PC-3 (cell line): Measurements from ENCODE around the gene NSDHL. TPM values are rescaled to one million over a fixed set of nuclear protein-coding genes. Genes with fewer than 3 reads are reported as not detected.

Source experiments
- ATAC-seq: fragments of 200-7000 bp; cut with Tn5 transposase; 2 replicates; pipeline ENCODE4 v1.9.1; 2020; ENCODE audit warnings: mild to moderate bottlenecking, moderate library complexity
- BruUV-seq: library from RNA; stranded (reverse); fragments of 400-500 nt; replicated peaks from 2 replicates; lab custom pipeline; 2021; lab: Mats Ljungman, UMichigan
- CTCF ChIA-PET: fragments of 300-600 bp; sonication (Branson Sonifier 250); formaldehyde crosslinking; loops from one replicate; lab custom pipeline; 2022; ENCODE audit warnings: antibody characterized with exemption; lab: Charles Lee
- POLR2A ChIA-PET: fragments of 300-600 bp; sonication (Branson Sonifier 250); formaldehyde crosslinking; loops from one replicate; lab custom pipeline; 2022; ENCODE audit warnings: antibody characterized with exemption; ENCODE audit not compliant: unreplicated experiment; lab: Charles Lee
- DNase-seq: peaks from one replicate; pipeline ENCODE4 v3.0.0-alpha.2; 2015
- H2AFZ ChIP-seq: fragments of 300-600 bp; sonication (generic); 2 replicates; pipeline ENCODE4 v1.6.0; 2016; ENCODE audit warnings: antibody characterized with exemption, low read length
- H3F3A ChIP-seq: fragments of 300-600 bp; sonication (generic); one replicate; pipeline ENCODE4 v1.6.0; 2017; ENCODE audit warnings: antibody characterized with exemption, low read length, control low read depth, mild to moderate bottlenecking; ENCODE audit not compliant: unreplicated experiment
- H3K27ac ChIP-seq: fragments of 300-600 bp; sonication (generic); 2 replicates; pipeline ENCODE4 v1.5.1; 2016; ENCODE audit warnings: mild to moderate bottlenecking, low read length
- H3K27me3 ChIP-seq: fragments of 300-600 bp; sonication (generic); 2 replicates; pipeline ENCODE4 v1.6.1; 2016; ENCODE audit warnings: low read length, mixed read lengths
- H3K36me3 ChIP-seq: fragments of 300-600 bp; sonication (generic); 2 replicates; pipeline ENCODE4 v1.6.1; 2016; ENCODE audit warnings: low read depth, mixed run types, low read length, mixed read lengths
- H3K4me1 ChIP-seq: fragments of 300-600 bp; sonication (generic); 2 replicates; pipeline ENCODE4 v1.5.1; 2016; ENCODE audit warnings: low read length; ENCODE audit not compliant: insufficient read depth
- H3K4me2 ChIP-seq: fragments of 300-600 bp; sonication (generic); 2 replicates; pipeline ENCODE4 v1.6.0; 2016; ENCODE audit warnings: low read length
- H3K4me3 ChIP-seq: fragments of 300-600 bp; sonication (generic); 2 replicates; pipeline ENCODE4 v1.5.1; 2016; ENCODE audit warnings: mild to moderate bottlenecking, low read length, mixed read lengths
- H3K79me2 ChIP-seq: fragments of 300-600 bp; sonication (generic); 2 replicates; pipeline ENCODE4 v1.6.1; 2017; ENCODE audit warnings: low read length, mixed read lengths
- H3K9ac ChIP-seq: fragments of 300-600 bp; sonication (generic); 2 replicates; pipeline ENCODE4 v1.6.0; 2016; ENCODE audit warnings: mild to moderate bottlenecking, low read length
- H3K9me2 ChIP-seq: fragments of 300-600 bp; sonication (generic); replicated peaks from 2 replicates; pipeline ENCODE4 v1.6.1; 2016; ENCODE audit warnings: mixed run types, low read length, mixed read lengths
- H3K9me3 ChIP-seq: fragments of 300-600 bp; sonication (generic); 2 replicates; pipeline ENCODE4 v1.6.1; 2016; ENCODE audit warnings: low read length, mixed read lengths
- H4K20me1 ChIP-seq: fragments of 300-600 bp; sonication (generic); 2 replicates; pipeline ENCODE4 v1.6.1; 2016; ENCODE audit warnings: low read length, mixed read lengths
- EZH2 ChIP-seq: fragments of 300-600 bp; sonication (generic); IDR thresholded peaks from one replicate; pipeline ENCODE4 v1.6.1; 2017; ENCODE audit warnings: antibody characterized with exemption, mild to moderate bottlenecking, low read length; ENCODE audit not compliant: unreplicated experiment
- EZH2phosphoT487 ChIP-seq: fragments of 300-600 bp; sonication (generic); IDR thresholded peaks from 2 replicates; pipeline ENCODE4 v1.6.1; 2018; ENCODE audit warnings: mild to moderate bottlenecking, antibody characterized with exemption, low read length, borderline replicate concordance
- intact Hi-C: fragments of 100-400 bp; cut with micrococcal nuclease; formaldehyde crosslinking; loops from 2 replicates; pipeline ENCODE4 v1.9.0; 2023
- total RNA-seq: library from RNA; depleted of rRNA; stranded (reverse); fragments of >200 nt; gene quantifications from 2 replicates; pipeline ENCODE4 v1.2.3, GENCODE V29; 2014
- TF ChIP-seq, protein P1 (sequence below): fragments of 300-600 bp; sonication (generic); conservative IDR thresholded peaks from 2 replicates; pipeline ENCODE4 v1.5.1; 2017; ENCODE audit warnings: antibody characterized with exemption, low read depth, mild to moderate bottlenecking, low read length

NSDHL gene
- total RNA-seq, 1 experiment from 2014 or later, result 33.7 TPM

DNA sequence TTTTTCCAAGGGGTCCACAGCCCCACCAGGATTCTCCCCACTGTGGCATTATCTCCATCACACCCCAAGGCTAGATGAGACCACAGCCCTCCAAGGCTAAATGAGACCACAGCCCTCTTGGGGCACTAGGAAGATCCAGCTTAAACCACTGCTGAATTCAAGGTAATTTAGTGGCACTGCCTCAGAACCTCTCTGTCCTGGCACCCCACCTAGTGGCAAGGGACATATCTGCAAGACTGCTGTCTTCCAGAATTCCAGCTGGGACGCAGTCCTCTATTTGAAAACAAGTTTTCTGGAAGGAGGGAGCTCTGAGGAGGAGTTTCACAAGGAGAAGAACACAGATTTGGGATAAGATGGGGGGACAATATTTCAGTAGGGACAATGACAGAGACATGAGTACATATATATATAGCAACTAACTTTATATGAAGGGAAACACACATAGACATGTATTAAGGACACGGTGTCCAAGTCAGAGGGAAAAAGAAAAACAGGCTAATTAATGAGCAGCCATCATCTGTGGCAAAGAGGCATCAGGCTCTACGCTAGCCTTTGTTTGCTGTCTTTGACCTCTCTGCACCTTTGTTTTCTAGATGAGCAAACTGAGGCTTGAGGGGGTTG is 9.6 kb upstream of the NSDHL start:
- no peak overlapping the region for H2AFZ ChIP-seq
- H3F3A ChIP-seq, result no peaks in the 10 kb centered on the region
- no peak overlapping the region for H3K27ac ChIP-seq
- ChIA-PET POLR2A (no interaction called here), CTCF (no interaction called here)
- H3K27me3 ChIP-seq, result no peaks in the 10 kb centered on the region
- H4K20me1 ChIP-seq, result no peaks in the 10 kb centered on the region
- H3K9ac ChIP-seq, result no peak overlapping the region
- peak; percentile 65 for DNase-seq
- BruUV-seq, result no TSS peak
- H3K9me3 ChIP-seq, result no peaks in the 10 kb centered on the region
- H3K79me2 ChIP-seq, result no peaks in the 10 kb centered on the region
- H3K9me2 ChIP-seq, result no peaks in the 10 kb centered on the region
- ATAC-seq, result no peak
- peaks cover 60% of the 10 kb centered on the region for H3K4me1 ChIP-seq
- H3K4me2 ChIP-seq, result no peak overlapping the region
- TF ChIP-seq EZH2, result no peak
- TF ChIP-seq, protein P1, sequence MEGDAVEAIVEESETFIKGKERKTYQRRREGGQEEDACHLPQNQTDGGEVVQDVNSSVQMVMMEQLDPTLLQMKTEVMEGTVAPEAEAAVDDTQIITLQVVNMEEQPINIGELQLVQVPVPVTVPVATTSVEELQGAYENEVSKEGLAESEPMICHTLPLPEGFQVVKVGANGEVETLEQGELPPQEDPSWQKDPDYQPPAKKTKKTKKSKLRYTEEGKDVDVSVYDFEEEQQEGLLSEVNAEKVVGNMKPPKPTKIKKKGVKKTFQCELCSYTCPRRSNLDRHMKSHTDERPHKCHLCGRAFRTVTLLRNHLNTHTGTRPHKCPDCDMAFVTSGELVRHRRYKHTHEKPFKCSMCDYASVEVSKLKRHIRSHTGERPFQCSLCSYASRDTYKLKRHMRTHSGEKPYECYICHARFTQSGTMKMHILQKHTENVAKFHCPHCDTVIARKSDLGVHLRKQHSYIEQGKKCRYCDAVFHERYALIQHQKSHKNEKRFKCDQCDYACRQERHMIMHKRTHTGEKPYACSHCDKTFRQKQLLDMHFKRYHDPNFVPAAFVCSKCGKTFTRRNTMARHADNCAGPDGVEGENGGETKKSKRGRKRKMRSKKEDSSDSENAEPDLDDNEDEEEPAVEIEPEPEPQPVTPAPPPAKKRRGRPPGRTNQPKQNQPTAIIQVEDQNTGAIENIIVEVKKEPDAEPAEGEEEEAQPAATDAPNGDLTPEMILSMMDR, result peak; percentile 80
- TF ChIP-seq EZH2phosphoT487, result no peak
- H3K4me3 ChIP-seq, result no peak overlapping the region
- H3K36me3 ChIP-seq, result no peaks in the 10 kb centered on the region
- intact Hi-C loops, result loop anchor here (5.0 kb wide), 1 partner anchor 1669 kb away; no protein-coding TSS in a partner anchor

DNA sequence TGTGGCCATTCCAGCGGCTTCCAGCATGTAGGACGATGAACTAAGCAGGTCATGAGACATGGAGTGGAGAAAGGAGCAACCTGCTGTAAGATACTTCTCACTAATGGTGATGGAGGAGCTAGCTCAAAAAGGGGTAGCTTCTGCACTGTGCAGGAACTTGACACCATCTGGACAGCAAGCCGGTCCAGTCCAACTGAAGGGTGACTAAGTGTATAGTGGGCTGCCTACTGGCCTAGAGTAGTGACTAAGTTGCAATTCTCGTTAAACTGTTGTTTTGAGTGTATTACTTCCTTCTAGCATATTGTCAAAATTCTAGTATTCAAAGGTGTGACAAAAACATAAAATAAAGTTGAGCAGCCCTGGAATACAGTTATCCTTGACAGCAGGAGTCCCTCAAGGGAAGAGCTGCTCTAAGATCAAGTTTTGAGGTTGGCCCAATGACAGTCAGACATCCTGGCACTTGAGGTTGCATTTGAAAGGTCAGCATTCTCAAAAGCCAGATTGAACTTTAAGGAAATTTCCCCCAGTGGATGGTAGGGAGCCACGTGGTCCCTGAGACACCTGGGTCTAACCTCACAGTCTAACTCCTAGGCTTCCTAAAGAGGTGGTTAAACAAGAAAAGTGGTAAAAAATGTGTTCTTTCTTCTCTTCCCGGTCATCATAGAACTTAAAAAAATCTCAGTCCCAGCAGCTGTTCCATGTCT is 8.3 kb upstream of the NSDHL start:
- peak; percentile 62 for DNase-seq
- Histone ChIP-seq H3K4me2 (peak overlapping the region; percentile 20; the same call in 1 of the 2 replicates), H3K27ac (0 out of 2 replicates have a peak overlapping the region, but pooled peaks have one; percentile 16), H4K20me1 (no peaks in the 10 kb centered on the region), H3K27me3 (no peaks in the 10 kb centered on the region), H3K9ac (no peak overlapping the region), H3K9me3 (no peaks in the 10 kb centered on the region), H3F3A (no peaks in the 10 kb centered on the region), H2AFZ (no peak overlapping the region), H3K4me1 (peaks cover 53% of the 10 kb centered on the region), H3K79me2 (no peaks in the 10 kb centered on the region), H3K4me3 (no peak overlapping the region), H3K36me3 (no peaks in the 10 kb centered on the region), H3K9me2 (no peaks in the 10 kb centered on the region)
- intact Hi-C loops, result loop anchor here (5.0 kb wide), 1 partner anchor 1670 kb away; no protein-coding TSS in a partner anchor
- ATAC-seq, result peak; percentile 82
- TF ChIP-seq, protein P1, result no peak
- BruUV-seq, result no TSS peak
- ChIA-PET POLR2A (interaction anchor here (0.6 kb wide), 1 partner anchor 177 kb away, joined by 3 read pairs; no protein-coding TSS in a partner anchor), CTCF (no interaction called here)

DNA sequence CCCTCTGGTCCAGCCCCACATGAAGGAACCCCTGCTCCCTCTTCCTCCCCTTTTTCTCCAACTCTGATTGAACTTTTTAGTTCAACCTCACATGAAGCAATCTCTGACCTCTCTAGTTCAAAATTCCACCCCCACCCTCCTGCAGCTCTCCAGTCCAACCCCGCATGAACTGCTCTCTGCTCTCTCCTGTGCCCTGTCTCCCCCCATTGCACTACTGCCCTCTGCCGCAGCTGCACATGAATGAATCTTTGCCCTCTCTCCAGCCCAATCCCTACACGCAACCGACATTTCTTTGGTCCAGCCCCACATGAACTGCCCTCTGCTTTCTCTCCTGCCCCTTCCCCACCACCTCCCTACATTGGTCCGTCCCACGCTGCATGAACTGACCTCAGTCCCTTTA is 7.2 kb upstream of the NSDHL start:
- no peaks in the 10 kb centered on the region for H3K79me2 ChIP-seq
- H3K4me2 ChIP-seq, result no peak overlapping the region
- H2AFZ ChIP-seq, result no peak overlapping the region
- intact Hi-C loops, result loop anchor here (5.0 kb wide), 1 partner anchor 1671 kb away; no protein-coding TSS in a partner anchor
- peaks cover 43% of the 10 kb centered on the region for H3K4me1 ChIP-seq
- H3K9me3 ChIP-seq, result no peaks in the 10 kb centered on the region
- TF ChIP-seq, protein P1, result no peak
- ChIA-PET CTCF (no interaction called here), POLR2A (no interaction called here)
- no TSS peak for BruUV-seq
- H3K9me2 ChIP-seq, result no peaks in the 10 kb centered on the region
- no peak overlapping the region for H3K27ac ChIP-seq
- no peak for ATAC-seq
- no peaks in the 10 kb centered on the region for H4K20me1 ChIP-seq
- H3K9ac ChIP-seq, result no peak overlapping the region
- no peak for DNase-seq
- H3F3A ChIP-seq, result no peaks in the 10 kb centered on the region
- H3K27me3 ChIP-seq, result no peaks in the 10 kb centered on the region
- H3K36me3 ChIP-seq, result no peaks in the 10 kb centered on the region
- no peak overlapping the region for H3K4me3 ChIP-seq
